CD14-positive monocyte (primary cell): Measurements from ENCODE around the gene OR4D1. TPM values are rescaled to one million over a fixed set of nuclear protein-coding genes. Genes with fewer than 3 reads are reported as not detected.

Experiments used
- DNase-seq, 3 donors: peaks; one replicate each; pipeline ENCODE4 v3.0.0-alpha.2; 2011 to 2022
- H2AFZ ChIP-seq: 2 replicates; pipeline ENCODE4 v1.6.0; 2012; ENCODE audit warnings: mild to moderate bottlenecking, low read depth, low read length, inconsistent platforms; ENCODE audit not compliant: insufficient read depth, poor library complexity, severe bottlenecking
- H3K27ac ChIP-seq, 2 donors: 1 replicate in 1 of 2; 2 replicates in 1 of 2; pipeline ENCODE4 v1.5.1; 2012 to 2013; ENCODE audit warnings: low read length in 2 of 2, control low read depth in 1 of 2, inconsistent platforms in 1 of 2, low read depth in 1 of 2, mild to moderate bottlenecking in 1 of 2
- H3K27me3 ChIP-seq, 2 donors: one replicate each; pipeline versions ENCODE4 v1.6.0 to v1.6.1; 2011 to 2013; ENCODE audit warnings: low read length in 2 of 2; ENCODE audit not compliant: control insufficient read depth in 2 of 2, insufficient read depth in 2 of 2
- H3K36me3 ChIP-seq, 2 donors: replicated peaks in 1 of 2; 1 replicate in 1 of 2; 2 replicates in 1 of 2; pipeline versions ENCODE4 v1.5.1 to v1.6.1; 2012 to 2013; ENCODE audit warnings: low read length in 2 of 2, control low read depth in 1 of 2, inconsistent platforms in 1 of 2, mild to moderate bottlenecking in 1 of 2; ENCODE audit not compliant: insufficient read depth in 2 of 2, control insufficient read depth in 1 of 2
- H3K4me1 ChIP-seq, 2 donors: 1 replicate in 1 of 2; 2 replicates in 1 of 2; pipeline versions ENCODE4 v1.5.1 to v1.6.1; 2012 to 2013; ENCODE audit warnings: low read length in 2 of 2, control low read depth in 1 of 2, inconsistent platforms in 1 of 2, mild to moderate bottlenecking in 1 of 2, moderate library complexity in 1 of 2; ENCODE audit not compliant: insufficient read depth in 2 of 2, control insufficient read depth in 1 of 2
- H3K4me2 ChIP-seq: replicated peaks from 2 replicates; pipeline ENCODE3; 2012; ENCODE audit warnings: low read length, moderate library complexity, mild to moderate bottlenecking; ENCODE audit not compliant: poor library complexity, severe bottlenecking; ENCODE audit errors: extremely low read depth
- H3K4me3 ChIP-seq, 3 experiments: fragments of 200-600 bp in 1 of 3; sonication (generic) in 1 of 3; replicated peaks in 1 of 3; 1 replicate in 2 of 3; 2 replicates in 1 of 3; pipeline ENCODE4 v1.5.1; 2011 to 2013; ENCODE audit warnings: low read length in 3 of 3, mild to moderate bottlenecking in 3 of 3, control low read depth in 2 of 3, low read depth in 2 of 3, inconsistent platforms in 1 of 3, moderate library complexity in 1 of 3
- H3K79me2 ChIP-seq: 2 replicates; pipeline ENCODE4 v1.6.0; 2012; ENCODE audit warnings: mild to moderate bottlenecking, control low read depth, inconsistent platforms, low read length, moderate library complexity; ENCODE audit not compliant: insufficient read depth
- H3K9ac ChIP-seq: 2 replicates; pipeline ENCODE4 v1.6.0; 2017; ENCODE audit warnings: low read length, mild to moderate bottlenecking; ENCODE audit not compliant: insufficient read depth, poor library complexity, severe bottlenecking
- H3K9me3 ChIP-seq, 2 donors: replicated peaks in 1 of 2; 1 replicate in 1 of 2; 2 replicates in 1 of 2; pipeline versions ENCODE4 v1.5.1 to v1.6.1; 2012 to 2013; ENCODE audit warnings: low read length in 2 of 2, control low read depth in 1 of 2; ENCODE audit not compliant: control insufficient read depth in 1 of 2, insufficient read depth in 1 of 2
- H4K20me1 ChIP-seq: 2 replicates; pipeline ENCODE4 v1.6.0; 2012; ENCODE audit warnings: mild to moderate bottlenecking, low read length, control low read depth, moderate library complexity; ENCODE audit not compliant: insufficient read depth
- H3K27ac Mint-ChIP-seq, 7 donors: one replicate each; pipeline ENCODE4 v1.8.0; 2020; ENCODE audit warnings: mild to moderate bottlenecking in 7 of 7, mixed read lengths in 7 of 7, moderate library complexity in 6 of 7, inconsistent platforms in 2 of 7
- H3K27me3 Mint-ChIP-seq, 3 donors: one replicate each; pipeline ENCODE4 v1.8.0; 2021 to 2022; ENCODE audit warnings: low read depth in 3 of 3, mild to moderate bottlenecking in 3 of 3, mixed read lengths in 3 of 3, moderate library complexity in 3 of 3, inconsistent platforms in 1 of 3
- H3K36me3 Mint-ChIP-seq, 2 donors: one replicate each; pipeline ENCODE4 v1.8.0; 2020; ENCODE audit warnings: mixed read lengths in 2 of 2, inconsistent platforms in 1 of 2, mild to moderate bottlenecking in 1 of 2
- H3K4me1 Mint-ChIP-seq: one replicate; pipeline ENCODE4 v1.8.0; 2020; ENCODE audit warnings: mild to moderate bottlenecking, mixed read lengths
- H3K4me3 Mint-ChIP-seq, 2 donors: one replicate each; pipeline ENCODE4 v1.8.0; 2020; ENCODE audit warnings: mild to moderate bottlenecking in 2 of 2, mixed read lengths in 2 of 2, moderate library complexity in 1 of 2
- H3K9me3 Mint-ChIP-seq, 7 donors: one replicate each; pipeline ENCODE4 v1.8.0; 2020 to 2022; ENCODE audit warnings: mixed read lengths in 7 of 7, mild to moderate bottlenecking in 6 of 7, moderate library complexity in 6 of 7, inconsistent platforms in 2 of 7
- WGBS: methylation state at CpG from one replicate; pipeline ENCODE4 v1.1.5; 2013; ENCODE audit warnings: missing lambda C conversion rate; ENCODE audit not compliant: insufficient coverage; 5-methylcytosine and 5-hydroxymethylcytosine counted together
- intact Hi-C, 2 donors: fragments of 100-400 bp; cut with micrococcal nuclease; formaldehyde crosslinking; loops; one replicate each; pipeline versions ENCODE4 v1.15.0 to v1.15.1; 2023
- polyA plus RNA-seq, 3 donors: library from polyadenylated mRNA; depleted of rRNA in 1 of 3; unstranded in 2 of 3; stranded (reverse) in 1 of 3; fragments of 300-500 nt in 2 of 3; fragments of >200 nt in 1 of 3; fragmentation: Illumina TruSeq in 2 of 3; gene quantifications; 1 replicate in 2 of 3; 2 replicates in 1 of 3; pipeline ENCODE4 v1.2.3, GENCODE V29; 2012 to 2021
- TF ChIP-seq, protein P1 (sequence below): fragments of 200-600 bp; IDR thresholded peaks from one replicate; pipeline ENCODE4 v1.8.0; 2022; ENCODE audit warnings: antibody characterized with exemption, mild to moderate bottlenecking

Gene OR4D1
- polyA plus RNA-seq, 3 donors: 0.03 TPM; not detected in 2

GRCh38 chr17:58186591-58186990 lies 38.4 kb downstream of the OR4D1 start:
- Histone ChIP-seq H3K9ac (no peak overlapping the region), H3K79me2 (no peaks in the 10 kb centered on the region), H3K4me2 (no peak overlapping the region), H4K20me1 (no peaks in the 10 kb centered on the region), H3K9me3 (no peaks in the 10 kb centered on the region), H3K36me3 (no peaks in the 10 kb centered on the region), H3K27ac (no peak overlapping the region), H3K27me3 (no peaks in the 10 kb centered on the region), H3K4me1 (peaks cover 0 to 4% of the 10 kb centered on the region in 2 donors), H2AFZ (no peak overlapping the region), H3K4me3 (no peak overlapping the region)
- Mint-ChIP-seq H3K27ac (no peak overlapping the region), H3K9me3 (peaks cover 0 to 4% (median 0%) of the 10 kb centered on the region in 7 donors), H3K4me3 (no peak overlapping the region), H3K36me3 (no peaks in the 10 kb centered on the region), H3K4me1 (peaks cover 20% of the 10 kb centered on the region), H3K27me3 (peaks cover 9 to 14% (median 14%) of the 10 kb centered on the region in 3 donors)
- WGBS: 76% methylated on average over 3 of the region's 4 CpGs
- TF ChIP-seq, protein P1, sequence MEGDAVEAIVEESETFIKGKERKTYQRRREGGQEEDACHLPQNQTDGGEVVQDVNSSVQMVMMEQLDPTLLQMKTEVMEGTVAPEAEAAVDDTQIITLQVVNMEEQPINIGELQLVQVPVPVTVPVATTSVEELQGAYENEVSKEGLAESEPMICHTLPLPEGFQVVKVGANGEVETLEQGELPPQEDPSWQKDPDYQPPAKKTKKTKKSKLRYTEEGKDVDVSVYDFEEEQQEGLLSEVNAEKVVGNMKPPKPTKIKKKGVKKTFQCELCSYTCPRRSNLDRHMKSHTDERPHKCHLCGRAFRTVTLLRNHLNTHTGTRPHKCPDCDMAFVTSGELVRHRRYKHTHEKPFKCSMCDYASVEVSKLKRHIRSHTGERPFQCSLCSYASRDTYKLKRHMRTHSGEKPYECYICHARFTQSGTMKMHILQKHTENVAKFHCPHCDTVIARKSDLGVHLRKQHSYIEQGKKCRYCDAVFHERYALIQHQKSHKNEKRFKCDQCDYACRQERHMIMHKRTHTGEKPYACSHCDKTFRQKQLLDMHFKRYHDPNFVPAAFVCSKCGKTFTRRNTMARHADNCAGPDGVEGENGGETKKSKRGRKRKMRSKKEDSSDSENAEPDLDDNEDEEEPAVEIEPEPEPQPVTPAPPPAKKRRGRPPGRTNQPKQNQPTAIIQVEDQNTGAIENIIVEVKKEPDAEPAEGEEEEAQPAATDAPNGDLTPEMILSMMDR: no peak
- no peak for DNase-seq
- intact Hi-C loops: no loop called here

DNA sequence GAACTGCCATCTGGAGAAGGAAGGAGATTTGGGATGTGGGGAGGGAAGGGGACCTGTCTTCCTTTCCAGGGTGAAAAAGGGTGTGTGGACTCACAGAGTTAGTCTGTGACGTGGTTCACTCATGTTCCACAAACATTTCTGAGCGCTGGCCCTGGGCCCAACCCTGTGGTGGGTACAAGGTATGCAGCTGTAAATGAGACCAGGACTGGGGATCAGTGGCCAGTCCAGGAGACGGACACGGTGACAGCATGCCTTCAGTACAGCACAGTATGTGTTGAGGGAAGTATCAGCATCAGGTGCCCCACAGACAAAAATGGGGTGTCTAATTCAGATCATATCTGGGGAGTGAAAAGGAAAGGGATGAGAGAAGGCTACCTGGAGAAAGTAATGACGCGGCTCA lies 38.9 kb downstream of the OR4D1 start:
- H3K9me3 ChIP-seq: no peaks in the 10 kb centered on the region
- peaks cover 20% of the 10 kb centered on the region for H3K4me1 Mint-ChIP-seq
- H3K27ac Mint-ChIP-seq: no peak overlapping the region
- TF ChIP-seq, protein P1: no peak
- no peaks in the 10 kb centered on the region for H3K27me3 ChIP-seq
- H3K4me2 ChIP-seq: no peak overlapping the region
- no peaks in the 10 kb centered on the region for H3K36me3 ChIP-seq
- 94% methylated on average over 6 of the region's 6 CpGs for WGBS
- DNase-seq: no peak
- no peaks in the 10 kb centered on the region for H4K20me1 ChIP-seq
- peaks cover 0 to 4% (median 0%) of the 10 kb centered on the region in 7 donors for H3K9me3 Mint-ChIP-seq
- H3K27ac ChIP-seq: no peak overlapping the region
- no peak overlapping the region for H3K4me3 ChIP-seq
- intact Hi-C loops: no loop called here
- no peaks in the 10 kb centered on the region for H3K79me2 ChIP-seq
- H3K9ac ChIP-seq: no peak overlapping the region
- no peaks in the 10 kb centered on the region for H3K36me3 Mint-ChIP-seq
- no peak overlapping the region for H2AFZ ChIP-seq
- no peak overlapping the region for H3K4me3 Mint-ChIP-seq
- peaks cover 0 to 4% of the 10 kb centered on the region in 2 donors for H3K4me1 ChIP-seq
- H3K27me3 Mint-ChIP-seq: peaks cover 9 to 15% (median 14%) of the 10 kb centered on the region in 3 donors
